ENCODE results near the gene ZNF391.

Gene ZNF391

DNA sequence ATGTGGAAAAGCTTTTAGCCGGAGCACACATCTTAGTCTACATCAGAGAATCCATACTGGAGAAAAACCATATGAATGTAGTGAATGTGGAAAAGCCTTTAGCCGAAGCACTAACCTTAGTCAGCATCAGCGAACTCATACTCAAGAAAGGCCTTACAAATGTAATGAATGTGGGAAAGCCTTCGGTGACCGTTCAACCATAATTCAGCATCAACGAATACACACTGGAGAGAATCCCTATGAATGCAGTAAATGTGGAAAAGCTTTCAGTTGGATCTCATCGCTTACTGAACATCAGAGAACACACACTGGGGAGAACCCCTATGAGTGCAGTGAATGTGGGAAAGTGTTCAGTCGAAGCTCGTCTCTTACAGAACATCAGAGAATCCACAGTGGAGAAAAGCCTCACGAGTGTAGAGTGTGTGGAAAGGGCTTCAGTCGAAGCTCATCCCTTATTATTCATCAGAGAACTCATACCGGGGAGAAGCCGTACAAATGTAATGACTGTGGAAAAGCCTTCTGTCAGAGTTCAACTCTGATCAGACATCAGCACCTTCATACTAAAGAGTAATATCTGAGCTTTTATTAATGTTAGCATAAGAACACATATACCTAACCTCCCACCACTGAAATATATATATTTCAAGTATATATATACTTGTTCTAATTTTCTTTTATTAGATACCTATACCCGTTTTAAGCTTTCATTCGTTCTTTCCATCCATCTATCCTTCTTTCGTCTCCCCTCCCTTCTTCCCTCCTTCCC is 12.5 kb downstream of the ZNF391 start:
- no peak for DNase-seq (ENCODE audit: low read depth)
- no peak overlapping the region for H3K4me3 ChIP-seq (ENCODE audit: low read length)
- TF ChIP-seq, protein P1, sequence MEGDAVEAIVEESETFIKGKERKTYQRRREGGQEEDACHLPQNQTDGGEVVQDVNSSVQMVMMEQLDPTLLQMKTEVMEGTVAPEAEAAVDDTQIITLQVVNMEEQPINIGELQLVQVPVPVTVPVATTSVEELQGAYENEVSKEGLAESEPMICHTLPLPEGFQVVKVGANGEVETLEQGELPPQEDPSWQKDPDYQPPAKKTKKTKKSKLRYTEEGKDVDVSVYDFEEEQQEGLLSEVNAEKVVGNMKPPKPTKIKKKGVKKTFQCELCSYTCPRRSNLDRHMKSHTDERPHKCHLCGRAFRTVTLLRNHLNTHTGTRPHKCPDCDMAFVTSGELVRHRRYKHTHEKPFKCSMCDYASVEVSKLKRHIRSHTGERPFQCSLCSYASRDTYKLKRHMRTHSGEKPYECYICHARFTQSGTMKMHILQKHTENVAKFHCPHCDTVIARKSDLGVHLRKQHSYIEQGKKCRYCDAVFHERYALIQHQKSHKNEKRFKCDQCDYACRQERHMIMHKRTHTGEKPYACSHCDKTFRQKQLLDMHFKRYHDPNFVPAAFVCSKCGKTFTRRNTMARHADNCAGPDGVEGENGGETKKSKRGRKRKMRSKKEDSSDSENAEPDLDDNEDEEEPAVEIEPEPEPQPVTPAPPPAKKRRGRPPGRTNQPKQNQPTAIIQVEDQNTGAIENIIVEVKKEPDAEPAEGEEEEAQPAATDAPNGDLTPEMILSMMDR (conservative IDR thresholded peaks at IDR 0.05; ENCODE audit: low read length) = no peak

DNA sequence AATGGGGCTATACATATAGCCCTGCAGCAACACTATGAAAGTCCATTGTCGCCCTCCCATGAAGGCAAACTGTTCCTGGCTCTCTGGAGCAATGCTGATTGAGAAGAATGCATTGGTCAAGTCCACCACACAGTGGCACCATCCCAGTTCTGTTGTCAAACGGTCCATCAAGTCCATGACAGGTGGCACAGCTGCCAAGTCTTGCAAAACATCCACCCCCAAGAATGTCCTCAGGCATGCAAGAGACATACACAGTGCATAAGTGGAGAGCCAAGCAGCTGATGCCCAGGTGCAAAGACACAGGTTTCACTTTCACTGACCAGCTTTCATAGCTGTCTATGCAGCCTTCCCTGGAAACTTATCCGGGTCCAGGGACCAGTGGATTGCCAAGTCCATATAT is 17.5 kb downstream of the ZNF391 start:
- no peak for DNase-seq (ENCODE audit: low read depth)
- no peak overlapping the region for H3K4me3 ChIP-seq (ENCODE audit: low read length)
- TF ChIP-seq, protein P1 (conservative IDR thresholded peaks at IDR 0.05; ENCODE audit: low read length) = no peak

DNA sequence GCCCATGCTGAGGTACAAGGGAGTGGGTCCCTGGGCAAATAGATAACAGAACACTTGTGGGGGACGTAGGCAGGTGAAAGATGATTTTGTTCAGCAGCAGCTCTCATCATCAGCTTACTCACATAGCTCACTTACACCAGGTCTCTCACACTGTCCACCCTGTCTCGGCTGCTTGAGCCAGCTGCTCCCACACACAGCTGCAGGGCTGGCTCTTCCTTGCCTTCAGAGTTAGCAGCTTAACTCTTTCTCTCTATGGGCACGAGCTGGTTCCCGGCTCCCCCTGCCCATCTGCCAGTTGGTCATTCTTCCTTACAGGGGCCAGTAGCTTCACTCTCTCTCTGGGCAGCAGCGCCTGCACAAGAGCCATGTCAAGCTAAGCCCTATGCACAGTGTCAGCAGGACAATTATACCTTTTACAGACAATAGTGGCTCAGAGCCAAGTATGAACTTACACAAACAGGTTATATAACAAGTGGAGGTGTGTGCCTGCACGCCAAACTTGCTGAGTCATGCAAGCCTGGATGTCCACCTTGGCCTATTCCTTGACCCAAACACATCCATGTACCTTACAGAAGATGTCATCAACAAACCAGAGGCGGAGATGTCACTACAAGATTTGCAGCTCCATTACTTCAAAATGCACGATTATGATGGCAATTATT is 18.7 kb downstream of the ZNF391 start:
- DNase-seq (ENCODE audit: low read depth) = no peak
- no peak overlapping the region for H3K4me3 ChIP-seq (ENCODE audit: low read length)
- TF ChIP-seq, protein P1 (conservative IDR thresholded peaks at IDR 0.05; ENCODE audit: low read length) = no peak

DNA sequence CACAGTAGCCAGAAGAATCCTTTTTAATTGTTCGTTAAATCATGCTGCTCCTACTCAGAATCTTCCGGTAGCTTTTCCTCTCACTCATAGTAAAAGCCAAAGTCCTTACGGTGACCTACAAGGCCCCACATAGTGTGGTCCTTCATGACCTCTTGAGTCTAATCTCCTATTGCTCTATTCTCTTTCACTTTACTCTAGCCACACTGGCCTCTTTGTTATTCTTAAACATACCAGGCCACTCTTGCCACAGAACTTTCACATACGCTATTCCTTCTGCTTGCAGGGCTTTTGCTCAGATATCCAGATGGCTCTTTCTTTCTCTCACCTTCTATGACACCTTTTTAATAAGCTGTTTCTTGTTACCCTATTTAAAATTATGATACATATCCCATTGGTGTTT is 25.7 kb downstream of the ZNF391 start:
- DNase-seq (ENCODE audit: low read depth) = no peak
- TF ChIP-seq, protein P1 (conservative IDR thresholded peaks at IDR 0.05; ENCODE audit: low read length) = no peak
- H3K4me3 ChIP-seq (ENCODE audit: low read length) = no peak overlapping the region

DNA sequence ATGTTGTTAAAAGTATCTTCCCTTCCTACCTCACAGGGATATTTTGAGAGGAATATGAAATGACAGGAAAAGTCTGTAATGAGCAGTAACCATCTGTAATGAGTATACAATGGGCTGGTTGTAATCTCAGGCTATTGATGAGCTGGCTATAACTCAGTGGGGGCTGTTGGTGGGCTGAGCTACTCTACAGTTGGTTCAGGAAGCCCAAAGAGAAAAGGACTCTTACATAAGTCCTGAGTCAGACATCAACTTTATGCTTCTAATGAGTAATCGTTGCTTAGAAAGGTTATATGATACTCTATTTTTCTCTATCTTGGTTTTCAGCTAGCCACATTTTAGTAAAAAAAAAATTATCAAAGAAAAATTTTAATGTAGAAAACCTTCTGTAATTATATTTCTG is 26.4 kb downstream of the ZNF391 start:
- H3K4me3 ChIP-seq (ENCODE audit: low read length) = no peak overlapping the region
- no peak for DNase-seq (ENCODE audit: low read depth)
- TF ChIP-seq, protein P1 (conservative IDR thresholded peaks at IDR 0.05; ENCODE audit: low read length) = no peak

DNA sequence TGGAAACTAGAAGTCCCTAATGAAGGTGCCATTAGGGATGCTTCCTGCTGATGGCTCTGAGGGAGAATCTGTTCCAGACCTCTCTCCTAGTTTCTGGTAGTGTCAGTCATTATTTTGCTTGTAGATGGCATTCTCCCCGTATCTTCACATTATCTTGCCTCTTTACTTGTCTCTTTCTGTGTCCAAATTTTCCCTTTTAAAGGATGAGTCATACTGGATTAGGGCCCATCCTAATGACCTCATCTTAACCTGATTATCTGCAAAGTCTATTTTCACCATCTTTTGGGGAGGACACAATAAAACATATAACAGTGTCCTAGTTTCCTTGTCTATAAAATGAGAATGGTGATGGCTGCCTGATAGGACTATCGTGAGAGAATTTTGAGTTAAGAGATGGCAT is 27.3 kb downstream of the ZNF391 start:
- H3K4me3 ChIP-seq (ENCODE audit: low read length) = no peak overlapping the region
- TF ChIP-seq, protein P1 (conservative IDR thresholded peaks at IDR 0.05; ENCODE audit: low read length) = no peak
- DNase-seq (ENCODE audit: low read depth) = no peak

DNA sequence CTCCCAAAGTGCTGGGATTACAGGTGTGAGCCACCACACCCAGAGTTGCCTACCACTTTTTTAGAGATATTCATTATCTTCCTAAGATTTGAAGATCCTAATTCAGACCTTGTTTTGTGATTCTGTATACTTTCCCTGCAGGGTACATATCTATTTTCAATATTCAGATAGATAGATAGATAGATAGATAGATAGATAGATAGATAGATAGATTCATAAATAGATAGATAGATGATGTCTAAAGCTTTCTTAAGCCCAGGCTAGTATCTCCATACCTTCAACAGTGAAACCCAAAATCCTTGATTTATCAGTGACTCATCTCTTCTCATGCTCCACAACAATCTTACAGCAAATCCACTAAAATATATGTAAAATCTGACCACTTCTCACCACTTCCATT is 30.8 kb downstream of the ZNF391 start:
- H3K4me3 ChIP-seq (ENCODE audit: low read length) = no peak overlapping the region
- no peak for DNase-seq (ENCODE audit: low read depth)
- TF ChIP-seq, protein P1 (conservative IDR thresholded peaks at IDR 0.05; ENCODE audit: low read length) = no peak

All from AG10803 (cell line).